Bone marrow (tissue), 2 donors: Measurements from ENCODE around the gene FBXO48.

ENCODE experiments used
- DNase-seq, 2 donors: peaks; one replicate each; lab custom pipeline; 2025; lab: John Stamatoyannopoulos, UW

The FBXO48 gene

DNA sequence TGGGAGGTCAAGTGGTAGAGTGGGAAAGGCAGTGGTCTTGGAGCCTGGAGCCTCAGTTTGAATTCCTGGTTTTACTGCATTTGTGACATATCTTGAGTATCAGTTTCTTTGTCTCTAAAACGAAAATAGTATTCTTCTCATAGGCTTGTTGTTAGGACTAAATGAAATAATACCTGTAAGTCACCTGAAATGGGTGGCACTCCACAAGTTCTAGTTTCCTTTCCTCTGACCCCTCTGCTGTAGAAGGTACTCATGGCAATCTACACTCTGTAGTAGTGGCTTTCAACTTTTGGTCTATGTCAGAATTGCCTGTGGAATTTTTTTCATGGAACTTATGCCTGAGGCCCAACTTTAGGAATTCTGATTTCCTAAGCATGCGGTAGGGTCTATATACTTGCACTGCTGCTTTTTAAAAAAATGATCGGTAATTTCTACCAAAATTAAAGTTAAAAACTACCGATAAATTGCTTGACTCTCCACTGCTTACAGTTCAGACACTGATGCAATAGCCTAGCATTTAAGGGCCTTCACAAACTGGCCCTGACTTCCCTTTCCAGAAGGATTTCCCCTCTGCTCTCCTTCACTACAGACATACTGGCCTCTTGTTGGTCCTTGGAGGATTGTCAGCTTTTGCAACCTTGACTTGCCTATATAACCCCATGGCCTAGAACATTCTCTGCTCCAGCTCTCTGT, 54.8 kb downstream of the FBXO48 start:
- DNase-seq, result no peak

DNA sequence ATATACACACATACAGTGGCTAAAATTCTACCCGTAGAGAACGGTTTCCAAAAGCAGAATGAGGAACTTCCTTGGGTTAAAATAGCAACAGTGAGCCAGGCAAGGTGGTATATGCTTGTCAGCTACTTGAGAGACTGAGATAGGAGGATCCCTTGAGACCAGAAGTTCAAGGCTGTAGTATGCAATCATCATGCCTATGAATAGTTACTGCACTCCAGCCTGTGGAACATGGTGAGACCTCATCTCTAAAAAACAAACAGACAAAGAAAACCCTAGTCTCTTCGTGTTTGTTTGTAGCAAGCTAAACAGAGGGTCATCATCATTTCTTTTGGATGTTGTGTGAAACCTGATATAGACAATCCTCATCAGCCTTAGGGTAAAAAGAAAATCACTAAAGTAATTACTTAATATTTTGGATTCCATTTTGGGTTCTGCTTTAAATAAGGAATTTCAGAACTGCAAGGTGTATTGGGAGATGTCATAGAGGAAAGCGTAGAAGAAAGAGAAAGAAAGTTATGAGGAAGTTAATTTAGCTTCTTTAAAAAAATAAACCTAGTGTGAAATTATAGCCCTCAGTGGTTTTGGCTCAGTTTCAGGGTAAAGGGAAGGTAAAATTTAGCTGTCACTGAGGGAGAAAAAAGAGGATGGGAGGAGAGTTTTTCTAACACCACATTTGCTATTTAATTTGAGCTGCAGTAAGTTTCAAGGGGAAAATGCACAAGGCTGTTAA, 55.5 kb downstream of the FBXO48 start:
- peak in 1 of 2 donors; percentile 65 for DNase-seq
